Measurements from ENCODE around the gene NMUR2.

The NMUR2 gene

DNA sequence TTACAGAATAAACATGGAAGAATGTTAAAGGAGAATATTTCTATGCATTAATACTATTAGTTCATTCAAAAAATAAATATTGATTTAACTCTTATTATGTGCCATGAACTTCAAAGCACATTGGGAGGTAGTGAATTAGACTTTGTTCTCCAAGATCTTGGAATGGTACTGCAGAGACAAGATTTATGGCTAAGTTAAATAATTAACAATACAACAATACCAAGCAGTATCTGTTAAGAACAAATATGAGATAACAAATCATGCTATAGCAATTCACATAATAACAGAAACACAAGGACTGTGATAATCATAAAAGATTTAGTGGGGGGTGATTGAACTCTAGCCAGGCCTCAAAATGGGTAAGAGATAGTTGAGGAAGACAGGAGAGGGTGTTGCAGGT, 11.6 kb downstream of the NMUR2 start:
- H3K36me3 ChIP-seq (ENCODE audit: insufficient read depth, low read length), result no peaks in the 10 kb centered on the region
- no peaks in the 10 kb centered on the region for H3K9me3 ChIP-seq (ENCODE audit: low read length)
- no peak overlapping the region for H3K4me3 ChIP-seq (ENCODE audit: low read length)
- no peaks in the 10 kb centered on the region for H3K27me3 ChIP-seq (ENCODE audit: insufficient read depth, low read length)
- H2AFZ ChIP-seq (ENCODE audit: low read depth, low read length), result no peak overlapping the region
- no peaks in the 10 kb centered on the region for H3K4me1 ChIP-seq (ENCODE audit: insufficient read depth, low read length)

- Histone ChIP-seq H3K27me3 (ENCODE audit: insufficient read depth, low read length) (no peaks in the 10 kb centered on the region), H3K4me3 (ENCODE audit: low read length) (no peak overlapping the region), H3K9me3 (ENCODE audit: low read length) (no peaks in the 10 kb centered on the region), H3K4me1 (ENCODE audit: insufficient read depth, low read length) (no peaks in the 10 kb centered on the region), H3K36me3 (ENCODE audit: insufficient read depth, low read length) (no peaks in the 10 kb centered on the region), H2AFZ (ENCODE audit: low read depth, low read length) (no peak overlapping the region)
These were observed 15.8 kb downstream of the NMUR2 start for GRCh38 chr5:152389208-152389849.

GRCh38 chr5:152388610-152389009, 16.5 kb downstream of the NMUR2 start:
- H3K4me1 ChIP-seq (ENCODE audit: insufficient read depth, low read length), result no peaks in the 10 kb centered on the region
- H3K36me3 ChIP-seq (ENCODE audit: insufficient read depth, low read length), result no peaks in the 10 kb centered on the region
- H3K27me3 ChIP-seq (ENCODE audit: insufficient read depth, low read length), result no peaks in the 10 kb centered on the region
- no peak overlapping the region for H2AFZ ChIP-seq (ENCODE audit: low read depth, low read length)
- no peaks in the 10 kb centered on the region for H3K9me3 ChIP-seq (ENCODE audit: low read length)
- no peak overlapping the region for H3K4me3 ChIP-seq (ENCODE audit: low read length)

DNA sequence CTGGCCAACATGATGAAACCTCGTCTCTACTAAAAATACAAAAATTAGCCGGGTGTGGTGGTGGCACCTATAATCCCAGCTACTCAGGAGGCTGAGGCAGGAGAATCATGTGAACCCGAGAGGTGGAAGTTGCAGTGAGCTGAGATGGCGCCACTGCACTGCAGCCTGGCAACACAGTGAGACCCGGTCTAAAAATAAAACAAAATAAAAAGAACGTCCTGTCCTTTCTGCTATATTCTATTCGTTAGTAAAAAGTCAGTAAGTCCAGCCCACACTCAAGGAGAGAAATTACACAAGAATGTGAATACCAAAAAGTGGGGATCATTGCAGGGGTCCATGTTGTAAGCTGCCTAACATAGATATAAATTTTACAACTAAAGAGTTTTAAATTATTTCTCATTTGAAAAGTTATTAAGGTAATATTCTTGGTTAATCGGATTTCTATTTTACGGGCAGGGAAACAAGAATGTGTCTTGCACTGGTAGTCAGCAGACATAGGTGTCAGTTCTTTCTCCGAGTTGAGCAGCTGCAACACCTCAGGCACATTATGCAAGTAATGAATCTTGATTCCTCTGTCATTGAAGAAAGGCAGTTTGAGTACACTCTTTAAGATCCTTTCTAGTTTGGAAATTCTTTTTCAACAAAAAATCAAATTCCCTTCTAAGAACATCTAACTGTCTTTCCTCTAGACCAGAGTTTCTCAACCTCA, 24.5 kb downstream of the NMUR2 start:
- Histone ChIP-seq H3K4me1 (ENCODE audit: insufficient read depth, low read length) (no peaks in the 10 kb centered on the region), H3K4me3 (ENCODE audit: low read length) (no peak overlapping the region), H2AFZ (ENCODE audit: low read depth, low read length) (no peak overlapping the region), H3K27me3 (ENCODE audit: insufficient read depth, low read length) (no peaks in the 10 kb centered on the region), H3K9me3 (ENCODE audit: low read length) (no peaks in the 10 kb centered on the region), H3K36me3 (ENCODE audit: insufficient read depth, low read length) (no peaks in the 10 kb centered on the region)

GRCh38 chr5:152379331-152379730, 25.7 kb downstream of the NMUR2 start:
- H3K4me1 ChIP-seq (ENCODE audit: insufficient read depth, low read length), result no peaks in the 10 kb centered on the region
- H3K36me3 ChIP-seq (ENCODE audit: insufficient read depth, low read length), result no peaks in the 10 kb centered on the region
- H3K27me3 ChIP-seq (ENCODE audit: insufficient read depth, low read length), result no peaks in the 10 kb centered on the region
- H3K4me3 ChIP-seq (ENCODE audit: low read length), result no peak overlapping the region
- no peaks in the 10 kb centered on the region for H3K9me3 ChIP-seq (ENCODE audit: low read length)
- H2AFZ ChIP-seq (ENCODE audit: low read depth, low read length), result no peak overlapping the region

GRCh38 chr5:152378730-152379129, 26.3 kb downstream of the NMUR2 start:
- Histone ChIP-seq H3K4me3 (ENCODE audit: low read length) (no peak overlapping the region), H3K4me1 (ENCODE audit: insufficient read depth, low read length) (no peaks in the 10 kb centered on the region), H2AFZ (ENCODE audit: low read depth, low read length) (no peak overlapping the region), H3K9me3 (ENCODE audit: low read length) (no peaks in the 10 kb centered on the region), H3K27me3 (ENCODE audit: insufficient read depth, low read length) (no peaks in the 10 kb centered on the region), H3K36me3 (ENCODE audit: insufficient read depth, low read length) (no peaks in the 10 kb centered on the region)

GRCh38 chr5:152376886-152377285, 28.2 kb downstream of the NMUR2 start:
- Histone ChIP-seq H3K4me1 (ENCODE audit: insufficient read depth, low read length) (no peaks in the 10 kb centered on the region), H3K27me3 (ENCODE audit: insufficient read depth, low read length) (no peaks in the 10 kb centered on the region), H3K4me3 (ENCODE audit: low read length) (no peak overlapping the region), H3K36me3 (ENCODE audit: insufficient read depth, low read length) (no peaks in the 10 kb centered on the region), H2AFZ (ENCODE audit: low read depth, low read length) (no peak overlapping the region), H3K9me3 (ENCODE audit: low read length) (no peaks in the 10 kb centered on the region)

DNA sequence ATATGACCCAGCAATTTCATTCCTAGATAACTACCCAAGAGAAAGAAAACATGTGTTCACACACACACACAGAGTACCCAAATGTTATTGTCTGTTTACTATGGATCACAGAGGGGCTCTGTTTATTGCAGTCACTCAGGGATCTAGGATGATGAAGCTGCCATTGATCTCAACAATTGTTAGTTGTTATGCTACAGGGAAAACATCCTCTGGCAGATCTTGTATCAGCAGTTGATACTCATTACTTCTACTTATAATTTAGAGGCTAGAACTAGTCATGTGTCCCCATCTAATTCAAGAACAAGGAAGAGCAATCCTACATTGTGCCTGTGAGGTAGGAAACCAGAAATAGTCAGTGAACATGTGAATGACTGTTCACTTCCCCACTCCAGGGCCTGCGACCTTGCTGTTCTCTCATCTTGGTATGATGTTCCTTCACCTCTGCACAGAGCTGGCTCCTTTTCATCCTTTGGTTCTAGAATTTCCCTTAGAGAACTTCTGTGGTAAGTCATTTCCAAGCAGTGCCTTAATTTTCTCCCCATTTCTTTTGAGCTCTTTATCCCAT, 30.3 kb downstream of the NMUR2 start:
- Histone ChIP-seq H3K36me3 (ENCODE audit: insufficient read depth, low read length) (no peaks in the 10 kb centered on the region), H3K4me1 (ENCODE audit: insufficient read depth, low read length) (no peaks in the 10 kb centered on the region), H3K4me3 (ENCODE audit: low read length) (no peak overlapping the region), H3K9me3 (ENCODE audit: low read length) (no peaks in the 10 kb centered on the region), H3K27me3 (ENCODE audit: insufficient read depth, low read length) (no peaks in the 10 kb centered on the region), H2AFZ (ENCODE audit: low read depth, low read length) (no peak overlapping the region)

DNA sequence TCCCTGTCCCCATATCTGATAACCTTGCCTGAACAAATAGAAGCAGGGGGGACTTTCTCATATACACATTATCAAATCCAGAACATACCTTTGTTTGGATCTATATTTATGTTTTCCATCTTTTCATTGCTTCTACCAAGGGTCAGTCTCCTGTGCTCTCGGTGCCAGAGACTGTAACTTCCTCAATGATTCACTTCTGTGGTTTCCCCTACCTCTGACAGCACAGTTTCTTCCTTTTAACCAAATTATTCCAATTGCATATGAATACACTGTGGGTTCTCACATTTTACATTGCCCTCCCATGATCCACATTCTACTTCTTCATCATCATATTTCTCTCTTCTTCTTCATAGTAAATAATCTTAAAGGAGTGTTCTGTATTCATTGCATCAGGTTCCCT, 32.2 kb downstream of the NMUR2 start:
- Histone ChIP-seq H3K4me3 (ENCODE audit: low read length) (no peak overlapping the region), H2AFZ (ENCODE audit: low read depth, low read length) (no peak overlapping the region), H3K9me3 (ENCODE audit: low read length) (no peaks in the 10 kb centered on the region), H3K36me3 (ENCODE audit: insufficient read depth, low read length) (no peaks in the 10 kb centered on the region), H3K27me3 (ENCODE audit: insufficient read depth, low read length) (no peaks in the 10 kb centered on the region), H3K4me1 (ENCODE audit: insufficient read depth, low read length) (no peaks in the 10 kb centered on the region)

DNA sequence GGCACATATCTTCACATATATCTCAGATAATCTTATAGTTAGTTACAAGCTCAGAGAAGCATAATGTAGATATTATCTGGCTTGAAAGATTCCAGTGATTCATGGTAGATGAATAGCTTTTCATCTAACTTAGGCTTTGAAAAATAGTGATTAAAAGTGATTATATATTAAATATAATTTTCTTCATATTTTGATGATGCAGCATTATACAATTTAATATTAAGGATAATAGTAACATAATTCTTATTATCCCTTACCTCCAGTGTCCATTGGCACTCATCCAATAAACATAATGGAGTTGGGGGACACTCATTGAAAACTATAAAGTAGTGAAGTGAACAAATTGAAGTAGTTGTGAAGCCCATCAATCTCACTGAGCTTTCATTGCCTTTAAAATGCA, 35.8 kb downstream of the NMUR2 start:
- Histone ChIP-seq H3K27me3 (ENCODE audit: insufficient read depth, low read length) (no peaks in the 10 kb centered on the region), H3K36me3 (ENCODE audit: insufficient read depth, low read length) (no peaks in the 10 kb centered on the region), H2AFZ (ENCODE audit: low read depth, low read length) (no peak overlapping the region), H3K4me1 (ENCODE audit: insufficient read depth, low read length) (no peaks in the 10 kb centered on the region), H3K4me3 (ENCODE audit: low read length) (no peak overlapping the region), H3K9me3 (ENCODE audit: low read length) (no peaks in the 10 kb centered on the region)

DNA sequence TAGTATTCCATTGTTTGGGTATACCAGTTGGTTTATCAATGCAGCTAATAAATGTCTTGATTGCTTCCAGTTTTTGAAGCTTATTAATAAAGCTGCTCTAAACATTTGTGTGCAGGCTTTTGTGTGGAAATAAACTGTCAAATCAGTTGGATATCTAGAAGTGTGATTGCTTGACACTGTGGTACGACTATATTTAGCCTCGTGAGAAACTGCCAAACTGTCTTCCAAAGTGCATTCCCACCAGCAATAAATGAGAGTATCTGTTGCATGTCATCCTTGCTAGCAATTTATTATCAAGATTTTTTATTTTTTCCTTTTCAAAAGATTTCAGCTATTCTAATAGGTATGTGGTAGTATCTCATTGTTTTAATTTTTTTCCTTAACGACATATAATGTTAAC, 37.5 kb downstream of the NMUR2 start:
- Histone ChIP-seq H3K36me3 (ENCODE audit: insufficient read depth, low read length) (no peaks in the 10 kb centered on the region), H3K4me1 (ENCODE audit: insufficient read depth, low read length) (no peaks in the 10 kb centered on the region), H3K4me3 (ENCODE audit: low read length) (no peak overlapping the region), H3K27me3 (ENCODE audit: insufficient read depth, low read length) (no peaks in the 10 kb centered on the region), H3K9me3 (ENCODE audit: low read length) (no peaks in the 10 kb centered on the region), H2AFZ (ENCODE audit: low read depth, low read length) (no peak overlapping the region)

GRCh38 chr5:152366716-152367115, 38.4 kb downstream of the NMUR2 start:
- Histone ChIP-seq H2AFZ (ENCODE audit: low read depth, low read length) (no peak overlapping the region), H3K27me3 (ENCODE audit: insufficient read depth, low read length) (no peaks in the 10 kb centered on the region), H3K36me3 (ENCODE audit: insufficient read depth, low read length) (no peaks in the 10 kb centered on the region), H3K9me3 (ENCODE audit: low read length) (no peaks in the 10 kb centered on the region), H3K4me3 (ENCODE audit: low read length) (no peak overlapping the region), H3K4me1 (ENCODE audit: insufficient read depth, low read length) (no peaks in the 10 kb centered on the region)

DNA sequence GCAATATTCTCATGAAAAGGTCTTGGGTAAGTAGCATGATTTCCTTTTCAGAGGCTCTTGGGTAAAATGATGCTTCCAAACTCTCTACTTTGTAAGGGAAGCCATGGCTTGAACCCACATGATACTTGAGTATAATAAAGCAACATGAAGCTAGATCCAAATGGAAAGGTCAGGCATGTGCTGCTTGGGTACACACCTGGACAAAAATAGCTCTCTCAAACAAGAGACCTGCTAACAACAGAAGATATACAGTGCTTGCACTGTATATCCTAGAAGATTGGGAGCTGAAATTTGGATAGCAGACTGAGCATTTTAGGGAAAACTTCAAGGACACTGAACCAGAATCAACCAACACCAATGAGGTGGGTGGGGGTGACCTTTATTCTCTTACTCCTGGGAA, 40.2 kb downstream of the NMUR2 start:
- H3K4me3 ChIP-seq (ENCODE audit: low read length), result no peak overlapping the region
- no peak overlapping the region for H2AFZ ChIP-seq (ENCODE audit: low read depth, low read length)
- no peaks in the 10 kb centered on the region for H3K9me3 ChIP-seq (ENCODE audit: low read length)
- H3K27me3 ChIP-seq (ENCODE audit: insufficient read depth, low read length), result no peaks in the 10 kb centered on the region
- H3K4me1 ChIP-seq (ENCODE audit: insufficient read depth, low read length), result no peaks in the 10 kb centered on the region
- H3K36me3 ChIP-seq (ENCODE audit: insufficient read depth, low read length), result no peaks in the 10 kb centered on the region
